ENCODE measurements around the gene ARHGEF28. TPM values are rescaled to one million over a fixed set of nuclear protein-coding genes. Genes with fewer than 3 reads are reported as not detected.

Gene ARHGEF28
- polyA plus RNA-seq, 1 experiment = 8.8 TPM

- CTCF ChIA-PET = interaction anchor here (1.1 to 2.0 kb wide), 2 partner anchors 12 to 121 kb away, joined by 4 to 9 read pairs; no protein-coding TSS in a partner anchor
Measured at GRCh38 chr5:73913971-73914370, 288.0 kb downstream of the ARHGEF28 start.

GRCh38 chr5:73915345-73915744 is 289.3 kb downstream of the ARHGEF28 start:
- Histone ChIP-seq H3K4me3 (ENCODE audit: low read depth, low read length) (no peak overlapping the region), H3K27me3 (ENCODE audit: control insufficient read depth, insufficient read depth, low read length) (no peaks in the 10 kb centered on the region), H3K27ac (ENCODE audit: low read depth, low read length) (no peak overlapping the region), H3K9me3 (ENCODE audit: control insufficient read depth, insufficient read depth, low read length) (no peaks in the 10 kb centered on the region)
- ChIA-PET CTCF (interaction anchor here (1.0 kb wide), 1 partner anchor 13 kb away, joined by 3 read pairs; no protein-coding TSS in a partner anchor), POLR2A (no interaction called here)
- DNase-seq (ENCODE audit: low read depth, low spot score) = no peak
- TF ChIP-seq CTCF (IDR thresholded peaks at IDR 0.05; ENCODE audit: low read depth, low read length) = no peak

More at GRCh38 chr5:73913971-73914370, 288.0 kb downstream of the ARHGEF28 start:
- no peak for DNase-seq (ENCODE audit: low read depth, low spot score)
- TF ChIP-seq CTCF (IDR thresholded peaks at IDR 0.05; ENCODE audit: low read depth, low read length) = no peak
- POLR2A ChIA-PET = no interaction called here
- Histone ChIP-seq H3K27ac (ENCODE audit: low read depth, low read length) (no peak overlapping the region), H3K9me3 (ENCODE audit: control insufficient read depth, insufficient read depth, low read length) (peaks cover 4% of the 10 kb centered on the region; the same call in 1 of the 2 replicates), H3K27me3 (ENCODE audit: control insufficient read depth, insufficient read depth, low read length) (no peaks in the 10 kb centered on the region), H3K4me3 (ENCODE audit: low read depth, low read length) (no peak overlapping the region)

GRCh38 chr5:73917433-73917832 is 291.4 kb downstream of the ARHGEF28 start:
- H3K9me3 ChIP-seq (ENCODE audit: control insufficient read depth, insufficient read depth, low read length) = no peaks in the 10 kb centered on the region
- H3K27ac ChIP-seq (ENCODE audit: low read depth, low read length) = no peak overlapping the region
- no peak for DNase-seq (ENCODE audit: low read depth, low spot score)
- POLR2A ChIA-PET = no interaction called here
- TF ChIP-seq CTCF (IDR thresholded peaks at IDR 0.05; ENCODE audit: low read depth, low read length) = no peak
- H3K4me3 ChIP-seq (ENCODE audit: low read depth, low read length) = no peak overlapping the region
- CTCF ChIA-PET = interaction anchor here (1.7 kb wide), 1 partner anchor 732 kb away, joined by 4 read pairs; no protein-coding TSS in a partner anchor
- no peaks in the 10 kb centered on the region for H3K27me3 ChIP-seq (ENCODE audit: control insufficient read depth, insufficient read depth, low read length)

- Histone ChIP-seq H3K4me3 (ENCODE audit: low read depth, low read length) (no peak overlapping the region), H3K27me3 (ENCODE audit: control insufficient read depth, insufficient read depth, low read length) (no peaks in the 10 kb centered on the region), H3K9me3 (ENCODE audit: control insufficient read depth, insufficient read depth, low read length) (no peaks in the 10 kb centered on the region), H3K27ac (ENCODE audit: low read depth, low read length) (no peak overlapping the region)
- no peak for DNase-seq (ENCODE audit: low read depth, low spot score)
- no peak for TF ChIP-seq CTCF (IDR thresholded peaks at IDR 0.05; ENCODE audit: low read depth, low read length)
- ChIA-PET CTCF (interaction anchor here (1.4 to 1.6 kb wide), 2 partner anchors 15 to 16 kb away, joined by 3 read pairs; no protein-coding TSS in a partner anchor), POLR2A (no interaction called here)
Measured at GRCh38 chr5:73917891-73918290, 291.9 kb downstream of the ARHGEF28 start.

GRCh38 chr5:73918791-73919221 is 292.8 kb downstream of the ARHGEF28 start:
- Histone ChIP-seq H3K9me3 (ENCODE audit: control insufficient read depth, insufficient read depth, low read length) (no peaks in the 10 kb centered on the region), H3K27me3 (ENCODE audit: control insufficient read depth, insufficient read depth, low read length) (no peaks in the 10 kb centered on the region), H3K4me3 (ENCODE audit: low read depth, low read length) (no peak overlapping the region), H3K27ac (ENCODE audit: low read depth, low read length) (no peak overlapping the region)
- DNase-seq (ENCODE audit: low read depth, low spot score) = no peak
- ChIA-PET CTCF (interaction anchor here (1.3 to 1.6 kb wide), 3 partner anchors 16 to 724 kb away, joined by 3 to 5 read pairs (median 3); no protein-coding TSS in a partner anchor), POLR2A (no interaction called here)
- TF ChIP-seq CTCF (IDR thresholded peaks at IDR 0.05; ENCODE audit: low read depth, low read length) = no peak

Measured in AG04450 (cell line).